Brain microvascular endothelial cell (primary cell): ENCODE results near the gene SUDS3.

ENCODE experiments used
- DNase-seq: peaks from one replicate; pipeline ENCODE4 v3.0.0-alpha.2; 2020
- H3K27ac ChIP-seq: fragments of 250-450 bp; sonication (Bioruptor Pico); 2 replicates; pipeline ENCODE4 v1.5.1; 2020; ENCODE audit warnings: mild to moderate bottlenecking, moderate library complexity
- H3K27me3 ChIP-seq: fragments of 250-450 bp; sonication (Bioruptor Pico); replicated peaks from 2 replicates; pipeline ENCODE4 v1.5.1; 2020; ENCODE audit warnings: mild to moderate bottlenecking
- H3K36me3 ChIP-seq: fragments of 250-450 bp; sonication (Bioruptor Pico); replicated peaks from 2 replicates; pipeline ENCODE4 v1.5.1; 2020; ENCODE audit warnings: mild to moderate bottlenecking
- H3K4me3 ChIP-seq: 2 replicates; pipeline ENCODE4 v1.5.1; 2011; ENCODE audit warnings: low read depth, mild to moderate bottlenecking, control low read depth, low read length, moderate library complexity
- in situ Hi-C: cut with HindIII; loops from 2 replicates; pipeline ENCODE4 v1.10.0; 2017; ENCODE audit warnings: low sequenced_read_pairs, low pct_ligation_motif_present
- TF ChIP-seq, protein P1 (sequence below): IDR thresholded peaks from 2 replicates; pipeline ENCODE4 v1.5.1; 2011; ENCODE audit warnings: low read depth, mild to moderate bottlenecking, moderate library complexity, low read length, control low read depth, inconsistent platforms; ENCODE audit errors: missing control alignments

Gene SUDS3

GRCh38 chr12:118332511-118332910, 43.8 kb upstream of the SUDS3 start:
- Histone ChIP-seq H3K4me3 (no peak overlapping the region), H3K27ac (no peak overlapping the region), H3K27me3 (no peaks in the 10 kb centered on the region), H3K36me3 (no peaks in the 10 kb centered on the region)
- no peak for DNase-seq
- TF ChIP-seq, protein P1, sequence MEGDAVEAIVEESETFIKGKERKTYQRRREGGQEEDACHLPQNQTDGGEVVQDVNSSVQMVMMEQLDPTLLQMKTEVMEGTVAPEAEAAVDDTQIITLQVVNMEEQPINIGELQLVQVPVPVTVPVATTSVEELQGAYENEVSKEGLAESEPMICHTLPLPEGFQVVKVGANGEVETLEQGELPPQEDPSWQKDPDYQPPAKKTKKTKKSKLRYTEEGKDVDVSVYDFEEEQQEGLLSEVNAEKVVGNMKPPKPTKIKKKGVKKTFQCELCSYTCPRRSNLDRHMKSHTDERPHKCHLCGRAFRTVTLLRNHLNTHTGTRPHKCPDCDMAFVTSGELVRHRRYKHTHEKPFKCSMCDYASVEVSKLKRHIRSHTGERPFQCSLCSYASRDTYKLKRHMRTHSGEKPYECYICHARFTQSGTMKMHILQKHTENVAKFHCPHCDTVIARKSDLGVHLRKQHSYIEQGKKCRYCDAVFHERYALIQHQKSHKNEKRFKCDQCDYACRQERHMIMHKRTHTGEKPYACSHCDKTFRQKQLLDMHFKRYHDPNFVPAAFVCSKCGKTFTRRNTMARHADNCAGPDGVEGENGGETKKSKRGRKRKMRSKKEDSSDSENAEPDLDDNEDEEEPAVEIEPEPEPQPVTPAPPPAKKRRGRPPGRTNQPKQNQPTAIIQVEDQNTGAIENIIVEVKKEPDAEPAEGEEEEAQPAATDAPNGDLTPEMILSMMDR = no peak
- in situ Hi-C loops = no loop called here

DNA sequence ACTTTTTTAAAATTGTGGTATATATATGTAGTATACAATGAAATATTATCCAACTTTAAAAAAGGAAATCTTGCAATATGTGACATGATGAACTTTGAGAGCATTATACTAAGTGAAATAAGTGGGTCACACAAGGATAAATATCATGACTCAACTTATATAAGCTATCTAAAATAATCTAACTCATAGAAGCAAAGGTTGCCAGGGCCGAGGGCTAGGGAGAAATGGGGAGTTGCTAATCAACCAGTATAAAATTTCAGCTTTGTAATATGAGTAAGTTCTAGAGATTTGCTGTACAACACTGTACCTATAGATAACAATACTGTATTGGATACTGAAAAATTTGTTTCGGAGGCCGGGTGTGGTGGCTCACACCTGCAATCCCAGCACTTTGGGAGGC, 42.1 kb upstream of the SUDS3 start:
- in situ Hi-C loops = no loop called here
- H3K27me3 ChIP-seq = no peaks in the 10 kb centered on the region
- TF ChIP-seq, protein P1 = no peak
- no peak overlapping the region for H3K27ac ChIP-seq
- no peaks in the 10 kb centered on the region for H3K36me3 ChIP-seq
- no peak for DNase-seq
- H3K4me3 ChIP-seq = no peak overlapping the region

- TF ChIP-seq, protein P1 = no peak
- H3K36me3 ChIP-seq = no peaks in the 10 kb centered on the region
- no peak for DNase-seq
- H3K27me3 ChIP-seq = no peaks in the 10 kb centered on the region
- H3K4me3 ChIP-seq = no peak overlapping the region
- in situ Hi-C loops = no loop called here
- H3K27ac ChIP-seq = no peak overlapping the region
Measured at GRCh38 chr12:118334939-118335567, 41.3 kb upstream of the SUDS3 start.

DNA sequence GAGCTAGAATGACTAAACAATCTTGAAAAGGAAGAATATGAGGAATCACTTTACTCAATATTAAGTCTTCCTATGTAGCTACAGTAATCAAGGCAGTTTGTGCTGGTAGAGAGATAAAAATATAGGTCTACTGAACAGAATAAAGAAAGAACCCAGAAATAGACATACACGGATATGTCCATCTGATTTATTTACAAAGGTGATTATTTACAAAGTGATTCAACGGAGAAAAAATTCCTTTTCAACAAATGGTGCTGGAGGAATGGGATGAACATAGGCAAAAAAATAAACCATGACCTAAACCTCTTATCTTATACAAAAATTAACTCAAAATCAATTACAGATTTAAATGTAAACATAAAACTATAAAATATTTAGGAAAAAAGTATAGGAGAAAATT, 40.2 kb upstream of the SUDS3 start:
- in situ Hi-C loops = no loop called here
- Histone ChIP-seq H3K27me3 (no peaks in the 10 kb centered on the region), H3K4me3 (no peak overlapping the region), H3K36me3 (no peaks in the 10 kb centered on the region), H3K27ac (no peak overlapping the region)
- no peak for DNase-seq
- TF ChIP-seq, protein P1 = no peak

- TF ChIP-seq, protein P1 = no peak
- H3K27ac ChIP-seq = peak overlapping the region; percentile 68
- H3K36me3 ChIP-seq = no peaks in the 10 kb centered on the region
- H3K4me3 ChIP-seq = no peak overlapping the region
- H3K27me3 ChIP-seq = no peaks in the 10 kb centered on the region
- peak; percentile 49 for DNase-seq
- in situ Hi-C loops = no loop called here
Measured at GRCh38 chr12:118337194-118337838, 39.0 kb upstream of the SUDS3 start.

GRCh38 chr12:118342090-118342489, 34.3 kb upstream of the SUDS3 start:
- TF ChIP-seq, protein P1 = no peak
- in situ Hi-C loops = no loop called here
- DNase-seq = no peak

More at GRCh38 chr12:118342090-118342489, 34.3 kb upstream of the SUDS3 start:
- H3K36me3 ChIP-seq = no peaks in the 10 kb centered on the region
- no peaks in the 10 kb centered on the region for H3K27me3 ChIP-seq
- H3K27ac ChIP-seq = no peak overlapping the region
- H3K4me3 ChIP-seq = no peak overlapping the region
